Measurements from ENCODE around the gene APLP2. TPM values are rescaled to one million over a fixed set of nuclear protein-coding genes. Genes with fewer than 3 reads are reported as not detected.

The APLP2 gene
- total RNA-seq, 1 experiment from 2014 or later, result 210 TPM

DNA sequence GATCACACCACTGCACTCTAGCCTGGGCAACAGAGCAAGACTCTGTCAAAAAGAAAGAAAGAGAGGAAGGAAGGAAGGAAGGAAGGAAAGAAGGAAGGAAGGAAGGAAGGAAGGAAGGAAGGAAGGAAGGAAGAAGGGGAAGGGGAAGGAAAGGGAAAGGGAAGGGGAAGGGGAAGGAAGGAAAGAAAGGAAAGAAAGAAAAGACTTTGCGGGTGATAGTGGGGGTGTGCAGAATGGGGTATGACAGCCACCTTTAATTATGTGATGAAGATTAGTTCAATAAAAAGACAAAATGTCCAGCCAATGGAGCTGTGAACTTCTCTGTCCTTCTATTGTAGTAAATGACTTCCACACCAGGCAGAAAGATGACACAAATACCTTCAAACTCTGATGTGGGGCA lies 8.7 kb upstream of the APLP2 start:
- Histone ChIP-seq H3K4me3 (replicated peaks in 1 of 2; ENCODE audit: low read depth in 1 of 2, low read length in 2 of 2) (no peak overlapping the region), H3K9me2 (ENCODE audit: insufficient read depth) (no peaks in the 10 kb centered on the region), H2AFZ (ENCODE audit: low read depth, low read length, poor library complexity, severe bottlenecking) (no peak overlapping the region), H3K9ac (ENCODE audit: low read length) (no peak overlapping the region), H3K79me2 (ENCODE audit: insufficient read depth, low read length) (no peaks in the 10 kb centered on the region), H3K36me3 (ENCODE audit: control insufficient read depth in 1 of 2, insufficient read depth in 2 of 2, low read length in 2 of 2) (no peaks in the 10 kb centered on the region), H3K9me3 (ENCODE audit: control insufficient read depth in 1 of 2, insufficient read depth in 1 of 2, low read depth in 1 of 2, low read length in 2 of 2) (no peaks in the 10 kb centered on the region), H3K4me1 (ENCODE audit: control insufficient read depth in 1 of 2, insufficient read depth in 2 of 2, low read length in 2 of 2) (no peaks in the 10 kb centered on the region), H3K4me2 (ENCODE audit: low read length) (no peak overlapping the region), H3K27me3 (ENCODE audit: insufficient read depth, low read length) (no peaks in the 10 kb centered on the region), H3K27ac (ENCODE audit: low read depth, low read length) (no peak overlapping the region), H4K20me1 (ENCODE audit: insufficient read depth) (no peaks in the 10 kb centered on the region)
- CTCF ChIA-PET, result no interaction called here
- POLR2A ChIA-PET, result interaction anchor here (0.7 kb wide), 1 partner anchor 31 kb away, joined by 4 read pairs; no protein-coding TSS in a partner anchor
- DNase-seq (ENCODE audit: low read depth, low spot score), result no peak
- RAD21 ChIA-PET (ENCODE audit: low non-redundant PET in 1 of 2, low total read pairs in 2 of 2, uncharacterized antibody in 2 of 2, unreplicated experiment in 2 of 2), result no interaction called here
- no TSS peak for BruUV-seq (replicated peaks)
- ATAC-seq, result no peak
- TF ChIP-seq POLR2A (IDR thresholded peaks at IDR 0.05; ENCODE audit: borderline replicate concordance, extremely low read depth, insufficient read depth, insufficient read length), result no peak
- TF ChIP-seq YY1 (IDR thresholded peaks at IDR 0.05; ENCODE audit: extremely low read depth, insufficient replicate concordance, low read depth, low read length), result no peak
- intact Hi-C loops (cut with micrococcal nuclease), result no loop called here

- ChIA-PET POLR2A (no interaction called here), RAD21 (ENCODE audit: low non-redundant PET in 1 of 2, low total read pairs in 2 of 2, uncharacterized antibody in 2 of 2, unreplicated experiment in 2 of 2) (no interaction called here), CTCF (no interaction called here)
- H3K27me3 ChIP-seq (ENCODE audit: insufficient read depth, low read length), result no peaks in the 10 kb centered on the region
- intact Hi-C loops (cut with micrococcal nuclease), result no loop called here
- H3K27ac ChIP-seq (ENCODE audit: low read depth, low read length), result no peak overlapping the region
- ATAC-seq, result no peak
- TF ChIP-seq YY1 (IDR thresholded peaks at IDR 0.05; ENCODE audit: extremely low read depth, insufficient replicate concordance, low read depth, low read length) (no peak), EGR1 (IDR thresholded peaks at IDR 0.05; ENCODE audit: low read depth) (no peak), MAX (IDR thresholded peaks at IDR 0.05) (no peak), SRF (IDR thresholded peaks at IDR 0.05; ENCODE audit: low read depth) (no peak), ELF1 (IDR thresholded peaks at IDR 0.05; ENCODE audit: borderline replicate concordance, low read depth) (no peak), RAD21 (IDR thresholded peaks at IDR 0.05; ENCODE audit: low read depth) (no peak), EZH2phosphoT487 (IDR thresholded peaks at IDR 0.05; ENCODE audit: borderline replicate concordance) (no peak), EZH2 (IDR thresholded peaks at IDR 0.05) (no peak), REST (IDR thresholded peaks at IDR 0.05; ENCODE audit: low read depth) (no peak), TCF7L2 (IDR thresholded peaks at IDR 0.05; ENCODE audit: borderline replicate concordance, extremely low read depth, insufficient read depth, insufficient read length) (no peak), CBX3 (IDR thresholded peaks at IDR 0.05; ENCODE audit: low read depth) (no peak), SIN3A (IDR thresholded peaks at IDR 0.05; ENCODE audit: low read depth) (no peak), ZFX (IDR thresholded peaks at IDR 0.05) (no peak), FOSL1 (IDR thresholded peaks at IDR 0.05; ENCODE audit: low read depth) (no peak), SP1 (IDR thresholded peaks at IDR 0.05; ENCODE audit: low read depth) (no peak), ZNF274 (IDR thresholded peaks at IDR 0.05; ENCODE audit: low read depth, low read length) (no peak), JUND (IDR thresholded peaks at IDR 0.05) (no peak)
- TF ChIP-seq, protein P1, sequence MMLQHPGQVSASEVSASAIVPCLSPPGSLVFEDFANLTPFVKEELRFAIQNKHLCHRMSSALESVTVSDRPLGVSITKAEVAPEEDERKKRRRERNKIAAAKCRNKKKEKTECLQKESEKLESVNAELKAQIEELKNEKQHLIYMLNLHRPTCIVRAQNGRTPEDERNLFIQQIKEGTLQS (IDR thresholded peaks at IDR 0.05), result no peak
- no peak overlapping the region for H3K4me3 ChIP-seq (replicated peaks in 1 of 2; ENCODE audit: low read depth in 1 of 2, low read length in 2 of 2)
- H3K4me1 ChIP-seq (ENCODE audit: control insufficient read depth in 1 of 2, insufficient read depth in 2 of 2, low read length in 2 of 2), result peaks cover 4 to 6% of the 10 kb centered on the region in 2 experiments; a peak in 3 of 4 replicates
- H2AFZ ChIP-seq (ENCODE audit: low read depth, low read length, poor library complexity, severe bottlenecking), result no peak overlapping the region
- H3K9me3 ChIP-seq (ENCODE audit: control insufficient read depth in 1 of 2, insufficient read depth in 1 of 2, low read depth in 1 of 2, low read length in 2 of 2), result no peaks in the 10 kb centered on the region
- no peak for DNase-seq (ENCODE audit: low read depth, low spot score)
- H4K20me1 ChIP-seq (ENCODE audit: insufficient read depth), result no peaks in the 10 kb centered on the region
- no peaks in the 10 kb centered on the region for H3K9me2 ChIP-seq (ENCODE audit: insufficient read depth)
- no peaks in the 10 kb centered on the region for H3K79me2 ChIP-seq (ENCODE audit: insufficient read depth, low read length)
- no peak overlapping the region for H3K4me2 ChIP-seq (ENCODE audit: low read length)
- no peaks in the 10 kb centered on the region for H3K36me3 ChIP-seq (ENCODE audit: control insufficient read depth in 1 of 2, insufficient read depth in 2 of 2, low read length in 2 of 2)
- BruUV-seq (replicated peaks), result no TSS peak
- no peak overlapping the region for H3K9ac ChIP-seq (ENCODE audit: low read length)
Measured at GRCh38 chr11:130062026-130062425, 7.7 kb upstream of the APLP2 start.
